ENCODE data around the gene RSAD2.
A peak's percentile ranks its signal among the peaks of the same experiment; 100 is the strongest.

RSAD2 gene

DNA sequence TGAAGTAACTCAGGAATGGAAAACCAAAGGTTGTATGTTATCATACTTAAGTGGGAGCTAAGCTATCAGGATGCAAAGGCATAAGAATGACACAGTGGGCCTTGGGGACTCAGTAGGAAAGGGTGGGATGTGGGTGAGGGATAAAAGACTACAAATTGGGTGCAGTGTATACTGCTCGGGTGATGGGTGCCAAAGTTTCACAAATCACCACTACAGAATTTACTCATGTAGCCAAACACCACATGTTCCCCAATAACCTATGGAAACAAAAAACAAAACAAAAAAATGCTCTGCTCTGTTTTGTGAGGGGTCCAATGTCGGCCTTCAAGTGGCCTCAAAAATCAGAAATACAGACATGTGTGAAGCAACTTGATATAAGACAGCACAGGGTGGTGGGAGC, 30.7 kb downstream of the RSAD2 start:
- no peak for DNase-seq

DNA sequence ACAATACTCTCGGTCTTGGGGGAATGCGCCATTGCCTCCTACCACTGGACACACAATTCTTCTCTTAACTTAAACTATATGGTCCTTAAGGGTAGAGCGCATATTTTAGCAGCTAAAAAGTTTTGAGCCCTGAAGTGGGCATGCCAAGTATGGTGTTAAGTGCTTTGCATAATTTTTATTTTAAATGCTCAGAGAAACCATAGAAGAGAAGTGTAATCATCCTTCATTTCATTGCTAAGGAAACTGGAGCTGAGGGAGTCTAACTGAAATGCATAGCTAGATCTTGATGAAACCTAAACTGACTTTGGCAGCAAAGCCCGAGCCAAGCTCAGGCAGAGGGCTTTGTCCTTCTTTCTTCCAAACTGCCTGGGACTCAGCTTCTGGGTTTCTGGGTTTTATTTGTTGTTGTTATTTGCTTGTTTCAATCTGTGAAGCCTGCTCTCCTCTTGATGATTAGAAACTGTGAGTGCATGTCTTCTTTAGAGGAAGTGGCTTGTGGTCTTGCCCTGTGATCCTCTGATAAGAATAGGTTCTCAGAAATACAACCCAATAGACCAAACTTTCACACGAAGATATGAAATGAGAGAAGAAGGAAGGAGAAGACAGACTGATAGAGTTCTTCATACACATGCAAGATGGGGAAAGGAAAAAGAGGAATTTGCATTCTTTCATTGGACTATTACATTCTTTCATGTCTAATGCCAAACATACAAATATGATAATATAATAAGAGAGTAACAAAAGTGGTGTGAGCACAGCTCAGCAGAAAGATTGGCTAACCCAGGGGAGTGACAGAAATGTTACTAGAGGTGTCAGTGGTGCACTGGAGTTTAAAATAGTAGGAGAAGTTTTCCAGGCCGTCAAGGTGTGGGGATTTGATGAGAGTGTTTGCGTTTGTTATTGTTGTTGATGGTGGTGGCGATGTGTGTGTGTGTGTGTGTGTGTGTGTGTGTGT, 32.1 kb downstream of the RSAD2 start:
- DNase-seq: no peak

DNA sequence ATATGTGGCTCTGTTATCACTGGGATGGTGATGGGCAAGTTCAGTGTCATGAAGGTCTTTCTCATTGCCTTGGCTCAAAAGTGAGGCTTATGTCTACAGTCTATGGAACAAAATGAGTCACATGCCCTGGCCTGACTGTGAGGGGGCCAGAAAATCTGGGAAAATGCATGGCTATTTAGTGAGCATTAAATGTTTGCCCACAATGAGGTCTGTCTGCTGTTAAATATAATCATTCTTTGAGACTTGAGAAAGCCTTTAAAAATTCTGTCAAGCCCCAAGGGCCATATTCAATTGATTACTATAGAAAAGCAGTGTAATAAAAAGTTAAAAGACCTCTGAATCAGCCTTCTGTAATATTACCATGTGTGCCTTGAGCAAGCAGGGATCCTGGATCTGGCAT, 34.1 kb downstream of the RSAD2 start:
- no peak for DNase-seq

DNA sequence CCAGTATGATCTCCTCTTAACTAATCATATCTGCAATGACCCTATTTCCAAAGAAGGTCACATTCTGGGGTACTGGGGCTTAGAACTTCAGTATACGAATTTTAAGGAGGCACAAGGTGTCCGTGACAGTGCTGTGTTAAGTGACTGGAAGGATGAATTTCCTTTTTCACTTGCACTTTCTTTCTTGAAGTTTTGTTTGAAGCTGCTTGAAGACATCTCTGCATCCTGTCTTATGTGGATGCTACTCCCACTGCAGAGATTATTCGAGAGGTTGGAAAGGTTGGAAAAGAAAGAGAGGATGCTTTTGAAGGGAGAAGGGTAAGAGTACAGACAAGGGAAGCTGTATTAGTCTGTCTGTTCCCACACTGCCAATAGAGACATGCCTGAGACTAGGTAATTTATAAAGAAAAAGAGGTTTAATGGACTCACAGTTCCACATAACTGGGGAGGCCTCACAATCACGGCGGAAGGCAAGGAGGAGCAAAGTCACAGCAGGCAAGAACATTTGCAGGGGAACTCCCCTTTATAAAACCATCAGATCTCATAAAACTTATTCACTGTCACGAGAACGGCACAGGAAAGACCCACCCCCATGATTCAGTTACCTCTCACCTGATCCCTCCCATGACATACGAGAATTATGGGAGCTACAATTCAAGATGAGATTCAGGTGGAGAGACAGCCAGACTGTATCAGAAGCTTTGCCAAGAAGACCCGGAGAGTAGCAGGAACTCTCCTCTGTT, 36.0 kb downstream of the RSAD2 start:
- DNase-seq: no peak

DNA sequence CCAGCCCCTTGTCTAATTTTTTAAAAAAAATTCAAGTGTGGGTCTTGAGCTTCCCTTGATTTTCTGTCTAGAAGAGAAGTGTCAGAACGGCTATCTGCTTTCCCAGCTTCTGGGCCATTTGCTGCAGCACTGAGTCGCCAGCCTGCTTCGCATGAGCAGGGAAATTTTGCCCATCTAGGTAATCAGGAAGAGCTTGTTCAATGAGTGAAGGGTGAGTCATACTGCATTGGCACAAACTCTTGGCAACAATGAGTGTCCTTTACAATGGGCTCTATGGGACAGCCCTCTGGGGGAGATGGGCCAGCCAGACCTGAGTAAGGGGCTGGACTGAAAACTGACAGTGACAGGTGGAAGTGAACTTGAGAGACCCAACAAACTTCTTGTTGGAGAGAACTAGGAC, 37.3 kb downstream of the RSAD2 start:
- no peak for DNase-seq

DNA sequence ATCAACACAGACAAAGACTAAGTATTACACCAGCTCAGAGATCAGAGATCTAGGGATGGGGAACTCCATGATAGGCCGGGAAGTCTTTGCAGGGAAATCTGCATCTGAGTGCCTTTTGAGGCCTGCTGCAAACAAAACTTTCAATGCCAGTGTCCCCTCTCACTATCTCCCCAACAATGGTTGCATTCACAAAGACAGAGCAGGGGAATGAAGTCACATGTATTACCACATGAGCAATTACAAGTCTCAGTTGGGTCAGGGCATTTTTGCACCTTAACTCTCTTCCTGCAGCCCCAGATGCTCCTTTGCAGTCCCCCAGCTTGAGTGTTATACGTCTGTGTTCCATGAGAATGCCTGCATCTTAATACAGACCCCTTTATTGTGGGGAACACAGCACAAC, 37.8 kb downstream of the RSAD2 start:
- no peak for DNase-seq

DNA sequence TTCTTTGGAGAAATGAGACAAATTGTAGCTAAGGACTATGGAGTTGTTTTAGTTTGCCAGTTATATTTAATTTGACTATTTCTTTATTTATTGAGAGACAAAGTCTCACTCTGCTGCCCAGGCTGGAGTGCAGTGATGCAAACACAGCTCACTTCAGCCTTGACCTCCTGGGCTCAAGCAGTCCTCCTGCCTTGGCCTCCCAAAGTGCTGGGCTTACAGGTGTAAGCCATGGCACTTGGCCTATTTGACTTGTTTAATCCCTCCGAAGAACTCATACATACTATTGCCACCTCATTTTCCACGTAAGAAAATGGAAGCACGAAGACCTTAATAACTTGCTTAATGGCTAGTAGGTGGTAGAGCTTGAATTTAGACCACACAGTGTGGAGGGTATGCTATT, 38.6 kb downstream of the RSAD2 start:
- no peak for DNase-seq

DNA sequence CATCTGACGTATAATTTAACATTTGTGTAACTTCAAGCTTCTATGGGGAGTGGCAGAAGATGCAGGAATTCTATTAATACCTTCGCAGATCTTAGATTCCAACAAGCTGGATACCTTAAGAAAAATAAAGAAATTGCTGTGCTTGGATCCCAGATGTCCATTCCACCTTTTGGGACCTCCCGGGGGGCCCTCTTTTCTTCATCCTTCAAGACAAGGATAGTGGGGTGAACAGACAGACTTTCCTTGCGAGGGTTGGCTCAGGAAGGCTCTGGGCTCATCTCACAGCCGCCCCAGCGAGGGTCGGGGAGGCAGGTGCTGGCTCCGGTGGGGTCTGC, 39.1 kb downstream of the RSAD2 start:
- DNase-seq: no peak

DNA sequence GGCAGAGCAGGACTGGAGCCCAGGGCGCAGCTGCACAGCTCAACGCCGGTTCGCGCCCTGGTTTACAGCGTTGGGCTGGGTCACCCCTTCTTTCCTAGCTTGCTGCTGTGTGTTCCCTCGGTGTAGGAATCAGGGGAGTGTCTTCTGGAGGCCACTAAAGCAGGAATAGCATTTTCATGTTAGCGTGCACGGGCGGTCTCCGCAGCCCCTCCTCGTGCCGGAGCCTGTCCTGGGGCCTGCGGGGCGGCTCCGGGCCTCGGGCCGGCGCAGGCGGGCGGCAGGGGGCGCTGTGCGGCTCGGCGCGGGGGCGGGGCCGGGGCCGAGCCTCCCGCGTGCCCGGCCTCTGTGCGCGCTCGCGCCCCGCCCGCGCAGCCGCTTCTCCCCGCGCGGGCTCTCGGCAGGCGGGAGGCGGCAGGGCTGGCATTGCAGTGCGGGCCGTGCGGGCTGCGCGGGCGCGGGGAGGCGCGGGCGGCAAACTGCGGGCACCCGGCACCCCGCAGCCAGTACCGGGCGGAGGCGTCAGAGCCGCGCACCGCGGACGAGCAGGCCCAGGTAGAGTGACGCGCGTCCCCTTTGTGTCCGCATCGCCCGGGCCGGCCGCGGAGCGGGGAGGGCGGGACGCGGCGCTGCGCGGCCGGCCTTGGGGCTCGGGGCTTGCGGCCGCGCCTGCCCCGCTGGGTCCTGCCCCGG, 39.6 kb downstream of the RSAD2 start, which contains the start of gene RNF144A:
RNF144A (plus strand) TSS at position 342 of the 690 bp plus-strand sequence. CDS start 79,515 bp downstream, outside the sequence.
- peak; percentile 72 for DNase-seq

DNA sequence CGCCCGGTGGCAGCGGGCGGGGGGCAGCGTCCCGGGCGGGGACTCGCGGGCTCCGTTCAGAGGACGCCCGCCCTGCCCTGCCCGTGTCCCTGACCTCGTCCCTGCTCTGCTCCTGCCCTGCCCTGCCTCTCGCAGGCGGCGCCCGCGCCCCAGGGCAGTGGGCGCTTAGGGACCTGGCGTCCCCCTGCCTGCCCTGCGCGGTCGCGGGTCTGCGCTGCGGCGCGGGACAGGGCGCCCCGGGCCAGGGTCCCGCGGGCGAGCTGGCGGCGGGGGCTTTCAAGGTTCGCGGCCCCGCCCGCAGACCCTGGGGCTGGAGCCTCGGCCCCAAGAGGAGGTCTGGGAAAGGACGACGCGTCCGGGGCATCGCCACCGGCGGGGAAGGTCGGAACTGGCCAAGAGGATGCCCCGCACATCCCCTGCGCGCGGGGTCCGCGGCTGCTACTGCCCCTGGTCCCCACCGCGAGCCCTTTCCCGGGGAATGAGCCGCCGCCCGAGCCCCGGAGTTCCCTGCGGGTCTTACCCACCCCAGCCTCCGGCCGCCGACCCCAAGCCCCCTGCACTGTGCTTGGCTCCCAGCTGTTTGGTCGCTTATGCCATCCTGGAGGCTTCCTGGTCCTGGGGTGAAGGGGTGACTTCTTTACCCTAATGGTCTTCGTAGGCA, 40.3 kb downstream of the RSAD2 start:
- DNase-seq: no peak

DNA sequence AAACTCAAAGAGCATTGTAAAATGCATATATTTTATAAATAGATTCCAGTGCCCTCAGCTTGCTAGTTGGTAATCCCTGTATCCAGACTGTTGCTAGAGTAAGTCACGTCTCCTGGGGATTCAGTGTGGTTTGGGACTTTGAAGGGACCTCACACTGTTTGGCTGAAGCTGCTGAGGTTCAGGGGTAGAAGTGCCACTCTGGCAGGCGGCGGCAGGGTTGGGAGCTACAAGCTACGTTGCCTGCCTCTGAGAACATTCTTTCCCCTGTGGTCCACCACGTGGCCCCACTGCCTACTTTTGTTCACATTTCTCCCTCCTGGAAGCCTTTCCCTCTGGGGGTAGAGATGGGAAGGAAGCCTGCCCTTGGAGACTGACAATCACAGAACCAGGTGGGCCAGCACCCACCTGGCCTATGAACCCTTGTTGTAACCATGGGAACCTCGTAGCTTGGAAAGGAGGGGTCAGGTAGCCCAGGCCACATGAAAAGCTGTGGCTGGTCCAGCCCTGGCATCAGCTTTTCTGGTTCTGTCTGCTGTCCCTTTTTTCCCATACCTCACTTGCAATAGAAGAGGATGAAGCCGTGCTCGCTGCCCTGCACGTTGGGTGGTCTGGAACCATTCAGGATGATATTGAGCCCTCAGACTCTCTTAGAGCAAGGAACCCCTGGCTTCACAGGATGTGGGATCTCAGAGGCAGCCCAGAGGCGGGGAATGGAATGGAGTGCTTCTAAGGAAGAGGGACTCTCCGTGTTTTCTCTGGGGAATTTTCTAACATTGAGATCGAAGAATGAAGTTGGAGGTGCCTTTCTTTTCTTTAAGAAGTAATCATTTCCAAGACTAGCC, 42.5 kb downstream of the RSAD2 start:
- no peak for DNase-seq

DNA sequence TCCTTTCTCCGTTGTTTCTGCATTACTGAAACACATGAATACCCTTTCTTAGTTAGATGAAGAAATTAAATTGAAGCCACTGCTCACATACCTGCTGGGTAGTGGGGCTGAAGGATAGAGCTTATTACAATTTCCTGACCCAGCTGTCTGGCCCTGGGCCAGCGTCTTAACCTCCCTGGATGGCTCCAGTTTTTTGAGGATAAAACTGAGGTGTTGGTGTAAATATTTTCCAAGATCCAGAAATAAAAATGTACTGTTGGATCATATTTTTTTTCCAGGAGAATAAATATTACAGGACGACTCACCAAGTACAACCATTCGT, 43.1 kb downstream of the RSAD2 start:
- no peak for DNase-seq

DNA sequence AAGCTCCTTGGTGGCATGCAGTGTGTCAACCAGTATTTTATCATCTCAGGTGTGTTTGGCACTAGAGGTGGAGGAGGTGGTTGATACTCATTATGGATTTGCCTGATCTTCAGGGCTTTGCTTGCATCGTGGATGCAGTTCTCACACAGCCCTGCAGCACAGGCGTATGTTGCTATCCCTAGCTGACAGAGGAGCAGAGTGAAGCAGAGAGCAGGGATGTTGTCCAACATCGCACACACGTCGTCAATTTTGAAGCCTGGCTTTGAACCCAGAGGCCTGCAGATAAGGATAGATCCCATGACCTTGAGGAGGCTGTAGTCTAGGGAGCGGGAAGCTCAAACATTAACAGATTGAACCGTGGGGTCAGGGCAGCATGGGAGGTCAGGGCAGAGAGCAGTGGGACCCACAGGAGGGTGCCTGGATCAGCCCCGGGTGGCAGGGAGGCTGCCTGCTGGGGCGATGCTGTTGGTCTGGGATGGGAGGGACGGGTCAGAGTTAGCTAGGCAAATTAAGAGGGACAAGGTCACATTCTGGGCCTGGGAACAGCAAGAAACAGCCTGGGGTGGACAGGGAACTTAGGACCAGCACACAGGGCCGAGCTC, 43.8 kb downstream of the RSAD2 start:
- DNase-seq: no peak

DNA sequence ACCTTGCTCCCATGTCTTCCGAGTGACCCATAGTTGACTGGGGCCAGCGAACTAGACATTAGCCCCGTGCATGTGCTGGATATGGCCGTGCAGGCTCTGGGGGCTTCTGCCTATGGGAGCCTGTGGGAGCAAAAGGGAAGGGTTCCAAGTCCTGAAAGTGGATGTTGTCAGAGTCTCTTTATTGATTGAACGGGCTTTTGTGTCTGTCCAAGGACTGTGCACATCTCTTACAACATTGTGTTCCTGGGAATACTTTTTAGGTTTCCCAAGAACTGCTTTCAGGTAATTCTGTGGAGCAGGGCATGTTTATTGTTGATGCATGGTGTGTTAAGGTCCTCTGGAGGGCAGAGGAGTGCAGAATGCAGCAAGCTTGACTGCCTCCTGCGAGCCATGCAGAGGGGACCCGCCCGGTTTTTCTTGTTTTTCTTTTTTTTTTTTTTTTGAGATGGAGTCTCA, 44.7 kb downstream of the RSAD2 start:
- DNase-seq: no peak

DNA sequence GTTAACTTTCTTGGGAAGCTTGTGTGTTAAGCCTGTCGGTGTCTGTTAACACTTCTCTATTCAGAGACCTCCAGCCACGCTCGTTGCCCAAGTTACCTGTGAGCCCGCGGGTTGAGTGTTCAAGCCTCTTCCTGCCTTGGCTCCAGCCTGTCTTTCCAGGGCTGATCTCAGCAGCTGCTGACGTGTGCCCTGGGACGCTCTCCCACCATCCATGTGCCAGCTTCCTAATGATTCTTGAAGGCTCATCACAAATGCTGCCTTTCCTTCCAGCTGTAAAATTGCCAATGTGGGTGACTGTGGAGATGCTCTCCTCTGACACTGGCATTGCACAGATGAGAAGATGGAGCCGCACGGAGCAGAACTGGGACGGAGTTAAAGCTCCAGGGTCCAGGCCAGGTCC, 45.7 kb downstream of the RSAD2 start:
- no peak for DNase-seq

DNA sequence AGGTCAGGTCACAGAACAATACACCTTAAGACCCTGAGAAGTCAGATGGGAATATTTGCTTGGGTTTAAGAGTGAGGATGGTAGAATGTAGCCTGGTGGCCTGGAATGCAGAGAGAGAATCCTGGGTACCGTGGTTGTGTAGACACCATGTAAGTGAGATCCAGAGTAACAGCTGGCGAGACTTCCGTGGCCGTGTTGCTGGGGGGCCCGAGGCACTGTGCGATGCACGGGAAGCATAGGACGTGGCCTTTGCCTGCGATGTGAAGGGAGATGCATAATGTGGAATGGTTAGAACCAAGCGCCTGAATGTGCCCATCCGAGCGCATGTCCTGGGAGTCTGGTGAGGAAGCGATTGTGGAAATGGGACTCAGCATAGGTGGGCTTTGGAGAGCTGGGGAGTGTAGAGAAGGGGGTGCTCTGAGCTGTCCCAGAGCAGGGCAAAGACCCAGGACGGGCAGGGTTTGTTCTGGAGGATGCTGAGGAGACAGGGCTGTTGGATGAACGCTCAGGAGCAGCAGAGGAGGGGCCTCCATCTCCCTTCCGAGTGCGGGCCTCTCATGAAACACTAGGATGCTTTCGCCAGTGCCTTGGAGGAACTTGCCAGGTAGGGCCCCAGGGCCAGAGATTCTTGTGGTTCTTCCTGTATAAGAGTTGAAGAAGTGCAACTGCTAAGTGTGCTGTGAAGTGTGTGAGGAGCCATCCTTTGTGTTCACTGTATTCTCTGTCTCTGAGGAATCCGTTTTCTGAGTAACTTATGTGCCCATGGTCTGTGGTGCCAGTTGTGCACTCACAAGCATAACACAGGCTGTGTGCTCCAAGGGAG, 46.7 kb downstream of the RSAD2 start:
- no peak for DNase-seq

DNA sequence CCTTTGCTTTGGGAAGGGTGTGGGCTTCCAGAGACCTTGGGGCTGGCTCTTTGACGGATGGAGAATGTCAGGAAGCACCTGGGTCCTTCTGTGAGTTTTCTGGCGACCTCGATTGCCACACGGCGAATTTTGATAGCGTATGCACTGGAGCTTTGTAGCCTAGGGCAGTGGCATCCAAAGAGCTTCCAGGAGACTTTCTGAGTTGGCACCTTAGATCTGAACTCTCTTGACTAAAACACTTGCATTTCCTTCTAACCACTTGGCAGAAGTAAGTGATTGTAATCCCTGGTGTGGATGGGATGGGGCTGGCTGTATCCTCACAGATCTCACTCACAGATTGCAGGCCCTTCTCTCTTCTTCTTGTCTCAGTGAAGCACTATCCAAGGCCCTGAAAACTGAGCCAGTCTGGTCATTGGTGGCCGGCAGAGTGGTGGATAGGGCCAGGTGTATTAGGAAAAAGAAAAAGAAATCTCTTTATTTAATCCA, 47.4 kb downstream of the RSAD2 start:
- DNase-seq: no peak

DNA sequence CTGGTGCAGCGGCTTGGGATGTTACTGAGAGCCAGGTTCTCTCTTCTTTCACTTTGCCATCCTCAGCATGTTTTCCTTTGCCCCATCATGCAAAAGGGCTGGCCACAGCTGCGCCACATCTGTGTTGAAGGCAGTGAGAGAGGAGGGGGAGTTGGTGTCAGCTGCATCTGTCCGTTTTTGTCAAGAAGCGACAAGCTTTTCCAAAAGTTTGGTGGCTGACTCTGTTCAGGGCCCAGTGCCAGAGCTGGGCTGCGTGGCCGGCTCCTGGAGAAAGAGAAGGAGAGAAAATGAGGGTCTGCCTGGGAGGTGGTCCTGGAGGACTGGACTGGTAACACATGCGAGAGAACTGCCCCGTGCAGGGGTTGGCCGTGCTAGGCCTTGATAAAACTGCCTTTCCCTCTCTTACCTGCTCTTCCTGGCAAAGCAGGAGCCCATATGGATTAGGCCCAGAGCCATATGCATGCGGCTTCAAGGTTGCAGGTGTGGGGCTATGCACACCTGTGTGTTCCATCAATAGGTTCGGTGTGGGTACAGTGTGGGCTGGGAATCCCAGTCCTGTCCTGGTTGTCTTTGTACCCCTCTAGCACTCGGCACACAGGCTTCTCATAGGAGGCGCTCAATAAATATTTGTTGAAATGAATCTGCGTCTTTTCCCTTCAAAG, 48.6 kb downstream of the RSAD2 start:
- DNase-seq: no peak

DNA sequence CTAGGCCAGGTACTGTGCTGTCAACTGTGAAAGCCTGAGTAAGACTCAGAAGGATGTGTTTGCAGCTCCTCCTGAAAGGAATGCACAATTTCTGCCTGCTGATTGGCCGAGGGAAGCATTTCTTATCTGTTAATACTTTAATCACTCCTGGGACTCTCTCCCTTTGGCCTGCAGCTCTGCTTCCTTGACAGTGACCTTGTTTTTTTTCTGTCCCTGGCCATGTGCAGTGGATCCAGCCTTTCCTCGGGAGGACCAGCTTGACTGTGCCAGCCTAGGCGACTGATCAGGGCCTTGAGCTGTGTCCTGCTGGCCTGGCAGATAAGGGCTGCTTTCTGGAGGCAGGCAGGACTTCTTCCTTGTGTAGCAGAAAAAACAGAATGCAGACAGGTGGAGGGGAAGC, 49.6 kb downstream of the RSAD2 start:
- DNase-seq: no peak

DNA sequence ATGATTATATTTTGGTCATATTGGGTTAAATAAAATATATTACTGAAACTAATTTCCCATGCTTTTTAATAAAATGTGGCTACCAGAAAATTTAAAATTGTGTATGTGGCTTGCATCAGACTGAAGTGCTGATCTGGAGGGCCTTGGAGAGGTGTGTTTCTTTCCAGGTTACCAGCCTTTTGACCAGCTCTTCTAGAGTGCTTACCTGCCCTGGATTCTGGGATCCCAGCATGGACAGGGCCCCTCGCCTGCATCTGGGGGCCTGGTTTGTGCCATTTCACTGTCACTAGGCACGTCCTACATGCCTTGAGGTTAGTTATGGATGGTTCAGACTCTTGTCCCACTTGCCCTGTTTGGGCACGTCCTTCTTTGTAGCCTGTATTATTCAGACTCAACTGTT, 50.2 kb downstream of the RSAD2 start:
- no peak for DNase-seq
